Transverse colon (tissue), 4 donors: ENCODE data around the gene NFAT5. TPM values are rescaled to one million over a fixed set of nuclear protein-coding genes. Genes with fewer than 3 reads are reported as not detected.

Source experiments
- DNase-seq: peaks from one replicate; pipeline ENCODE4 v3.0.0-alpha.2; 2019
- H3K27ac ChIP-seq, 4 donors: fragments of 200-600 bp; sonication (generic); 2 replicates each; pipeline ENCODE4 v1.5.1; 2016 to 2018; ENCODE audit warnings: inconsistent platforms in 4 of 4
- H3K27me3 ChIP-seq: fragments of 200-600 bp; sonication (generic); 2 replicates; pipeline ENCODE4 v1.5.1; 2017; ENCODE audit warnings: inconsistent platforms
- H3K36me3 ChIP-seq, 4 donors: fragments of 200-600 bp; sonication (generic); 2 replicates each; pipeline ENCODE4 v1.5.1; 2017 to 2019; ENCODE audit warnings: inconsistent platforms in 4 of 4
- H3K4me1 ChIP-seq, 4 donors: fragments of 200-600 bp; sonication (generic); 2 replicates each; pipeline ENCODE4 v1.5.1; 2017 to 2020; ENCODE audit warnings: inconsistent platforms in 4 of 4
- H3K4me3 ChIP-seq, 4 donors: fragments of 200-600 bp; sonication (generic); 1 replicate in 1 of 4; 2 replicates in 3 of 4; pipeline versions ENCODE4 v1.5.1 to v1.6.1; 2017 to 2019; ENCODE audit warnings: inconsistent platforms in 4 of 4
- H3K9me3 ChIP-seq, 2 donors: fragments of 200-600 bp; sonication (generic); 2 replicates each; pipeline ENCODE4 v1.5.1; 2017 to 2019; ENCODE audit warnings: inconsistent platforms in 2 of 2
- CTCF ChIP-seq, 5 experiments: fragments of 200-600 bp in 3 of 5; fragments of 450-650 bp in 2 of 5; sonication (generic) in 3 of 5; IDR thresholded peaks; 1 replicate in 2 of 5; 2 replicates in 3 of 5; pipeline ENCODE4 v1.5.1; 2016 to 2017; ENCODE audit warnings: antibody characterized with exemption in 5 of 5, inconsistent platforms in 3 of 5, mild to moderate bottlenecking in 2 of 5, moderate library complexity in 1 of 5
- EP300 ChIP-seq: sonication (generic); formaldehyde crosslinking; IDR thresholded peaks from one replicate; pipeline ENCODE4 v1.6.1; 2017; ENCODE audit warnings: antibody characterized with exemption, low read depth
- POLR2A ChIP-seq: fragments of 450-650 bp; IDR thresholded peaks from one replicate; pipeline ENCODE4 v1.6.1; 2016; ENCODE audit warnings: antibody characterized with exemption, mild to moderate bottlenecking, moderate library complexity
- POLR2AphosphoS5 ChIP-seq, 3 donors: sonication (generic); formaldehyde crosslinking; IDR thresholded peaks; one replicate each; pipeline ENCODE4 v1.6.1; 2016; ENCODE audit warnings: antibody characterized with exemption in 3 of 3
- WGBS, 2 donors: methylation state at CpG; one replicate each; pipeline ENCODE4 v1.1.5; 2018; ENCODE audit warnings: low coverage in 1 of 2; 5-methylcytosine and 5-hydroxymethylcytosine counted together
- in situ Hi-C, 4 donors: fragments of 200-750 bp; cut with MboI; loops; one replicate each; pipeline versions ENCODE4 v1.15.0 to v1.15.1; 2017; ENCODE audit warnings: low sequenced_read_pairs in 3 of 4, low pct_ligation_motif_present in 1 of 4, low pct_unique_long_range_greater_than_20kb in 1 of 4
- intact Hi-C: fragments of 100-400 bp; cut with DNase I; formaldehyde crosslinking; loops from one replicate; pipeline ENCODE4 v1.15.1; 2023; ENCODE audit warnings: low total_unique reads
- total RNA-seq, 4 donors: library from RNA; depleted of rRNA; stranded (reverse); fragments of >200 nt; gene quantifications; one replicate each; pipeline ENCODE4 v1.1.0, GENCODE V29; 2016

NFAT5 gene
- total RNA-seq, 4 donors from 2014 or later, result 37.3 to 131 (median 88.8) TPM

DNA sequence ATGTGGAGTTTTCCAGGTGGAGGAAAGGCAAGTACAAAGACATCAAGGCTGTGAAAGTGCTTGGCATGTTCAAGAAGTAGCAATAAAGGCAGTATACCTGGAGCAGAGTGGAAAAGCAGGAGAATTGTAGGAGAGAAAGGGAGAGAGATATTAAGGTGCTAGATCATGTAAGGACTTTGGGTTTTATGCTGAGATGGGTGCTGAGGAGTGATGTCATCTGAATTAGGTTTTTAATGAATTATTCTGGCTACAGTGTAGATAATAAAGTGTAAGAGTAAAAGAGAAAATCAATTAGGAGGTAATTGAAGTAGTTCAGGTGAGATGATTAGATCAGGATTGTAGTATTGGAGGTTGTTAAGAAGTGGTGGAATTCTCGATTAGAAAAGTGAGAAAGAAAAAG, 34.0 kb downstream of the NFAT5 start:
- H3K27me3 ChIP-seq, result no peaks in the 10 kb centered on the region
- no peak for DNase-seq
- no peak overlapping the region for H3K27ac ChIP-seq
- peaks cover 0 to 32% (median 12%) of the 10 kb centered on the region in 4 donors for H3K4me1 ChIP-seq
- no peaks in the 10 kb centered on the region for H3K9me3 ChIP-seq
- intact Hi-C loops, result no loop called here
- no peaks in the 10 kb centered on the region for H3K36me3 ChIP-seq
- WGBS, 2 donors, result 79 to 86% methylated on average over 1 of the region's 1 CpG
- in situ Hi-C loops, result no loop called here
- TF ChIP-seq CTCF (IDR thresholded peaks at IDR 0.05), result no peak
- TF ChIP-seq EP300, result no peak
- no peak overlapping the region for H3K4me3 ChIP-seq

DNA sequence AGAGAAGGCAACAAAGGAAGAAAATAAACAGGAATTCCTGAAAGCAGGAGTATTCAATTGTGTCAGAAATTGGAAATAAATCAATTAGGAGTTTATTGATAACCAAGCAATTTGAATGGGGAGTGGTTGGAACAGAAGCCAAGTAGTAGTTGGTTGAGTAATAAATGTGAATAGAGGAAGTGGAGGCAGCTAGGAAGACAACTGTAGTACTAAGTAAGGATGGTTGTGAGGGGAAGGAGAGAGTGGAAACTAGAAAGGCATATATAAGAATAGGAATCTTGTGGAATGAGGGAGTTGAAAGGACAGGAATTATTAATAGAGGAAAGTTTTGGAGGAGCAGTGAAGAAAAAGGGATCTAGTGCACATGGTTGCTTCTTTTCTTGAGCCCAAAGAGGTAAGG, 34.4 kb downstream of the NFAT5 start:
- intact Hi-C loops, result no loop called here
- in situ Hi-C loops, result no loop called here
- DNase-seq, result no peak
- TF ChIP-seq POLR2AphosphoS5 (IDR thresholded peaks at IDR 0.05), result no peak
- Histone ChIP-seq H3K9me3 (no peaks in the 10 kb centered on the region), H3K27ac (no peak overlapping the region), H3K27me3 (no peaks in the 10 kb centered on the region), H3K4me1 (peaks cover 0 to 32% (median 12%) of the 10 kb centered on the region in 4 donors), H3K36me3 (no peaks in the 10 kb centered on the region), H3K4me3 (no peak overlapping the region)

GRCh38 chr16:69601250-69601649, 35.5 kb downstream of the NFAT5 start:
- in situ Hi-C loops, result no loop called here
- H3K4me1 ChIP-seq, result peaks cover 0 to 28% (median 9%) of the 10 kb centered on the region in 4 donors
- no peak overlapping the region for H3K27ac ChIP-seq
- H3K27me3 ChIP-seq, result no peaks in the 10 kb centered on the region
- no peak overlapping the region for H3K4me3 ChIP-seq
- intact Hi-C loops, result no loop called here
- H3K36me3 ChIP-seq, result no peaks in the 10 kb centered on the region
- H3K9me3 ChIP-seq, result no peaks in the 10 kb centered on the region
- 87 to 98% methylated on average over 6 of the region's 6 CpGs for WGBS, 2 donors
- no peak for DNase-seq
- TF ChIP-seq POLR2A (no peak), CTCF (IDR thresholded peaks at IDR 0.05) (no peak), EP300 (no peak), POLR2AphosphoS5 (IDR thresholded peaks at IDR 0.05) (no peak)

DNA sequence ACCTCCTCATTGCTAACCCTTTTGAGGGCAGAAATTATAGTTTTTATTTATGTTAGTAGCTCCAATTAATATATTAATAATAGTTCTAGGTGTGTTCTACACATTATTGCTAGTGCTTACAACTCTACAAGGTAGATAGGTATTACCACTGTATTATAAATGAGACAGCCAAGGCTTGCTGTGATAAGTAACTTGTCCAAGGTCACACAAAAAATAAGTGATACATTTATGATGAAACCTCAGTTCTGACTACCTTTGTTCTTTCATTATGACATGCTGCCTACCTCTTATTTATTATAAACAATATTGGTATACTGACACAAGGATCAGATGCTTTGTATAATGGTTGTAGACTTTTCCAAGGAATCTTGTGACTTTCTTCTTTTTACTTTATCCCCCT, 41.2 kb downstream of the NFAT5 start:
- in situ Hi-C loops (no loop called here), intact Hi-C loops (no loop called here)
- H3K27ac ChIP-seq, result no peak overlapping the region
- TF ChIP-seq CTCF (IDR thresholded peaks at IDR 0.05) (no peak), POLR2AphosphoS5 (IDR thresholded peaks at IDR 0.05) (no peak), POLR2A (no peak), EP300 (no peak)
- no peak for DNase-seq
- H3K9me3 ChIP-seq, result no peaks in the 10 kb centered on the region
- H3K4me1 ChIP-seq, result peaks cover 0 to 18% (median 12%) of the 10 kb centered on the region in 4 donors
- H3K4me3 ChIP-seq, result no peak overlapping the region
- no peaks in the 10 kb centered on the region for H3K27me3 ChIP-seq
- H3K36me3 ChIP-seq, result no peaks in the 10 kb centered on the region

- TF ChIP-seq POLR2AphosphoS5 (IDR thresholded peaks at IDR 0.05) (no peak), POLR2A (no peak), EP300 (no peak), CTCF (IDR thresholded peaks at IDR 0.05) (no peak)
- intact Hi-C loops, result no loop called here
- no peaks in the 10 kb centered on the region for H3K36me3 ChIP-seq
- no peaks in the 10 kb centered on the region for H3K9me3 ChIP-seq
- no peak overlapping the region for H3K27ac ChIP-seq
- no peak overlapping the region for H3K4me3 ChIP-seq
- in situ Hi-C loops, result no loop called here
- peaks cover 5 to 25% (median 13%) of the 10 kb centered on the region in 4 donors for H3K4me1 ChIP-seq
- DNase-seq, result no peak
- no peaks in the 10 kb centered on the region for H3K27me3 ChIP-seq
Measured at GRCh38 chr16:69607674-69608073, 41.9 kb downstream of the NFAT5 start.
